Astrocyte of the spinal cord (primary cell): ENCODE measurements around the gene SYNDIG1.

Source experiments
- DNase-seq: peaks from one replicate; pipeline ENCODE4 v3.0.0; 2011; ENCODE audit warnings: low read depth, low spot score
- H3K4me3 ChIP-seq: 2 replicates; pipeline ENCODE4 v1.5.1; 2011; ENCODE audit warnings: low read depth, mild to moderate bottlenecking, low read length, moderate library complexity
- CTCF ChIP-seq: IDR thresholded peaks from 2 replicates; pipeline ENCODE4 v1.5.1; 2012; ENCODE audit warnings: low read depth, mild to moderate bottlenecking, low read length, inconsistent platforms
- in situ Hi-C: cut with HindIII; loops from 2 replicates; pipeline ENCODE4 v1.10.0; 2017; ENCODE audit warnings: low sequenced_read_pairs

Gene SYNDIG1

DNA sequence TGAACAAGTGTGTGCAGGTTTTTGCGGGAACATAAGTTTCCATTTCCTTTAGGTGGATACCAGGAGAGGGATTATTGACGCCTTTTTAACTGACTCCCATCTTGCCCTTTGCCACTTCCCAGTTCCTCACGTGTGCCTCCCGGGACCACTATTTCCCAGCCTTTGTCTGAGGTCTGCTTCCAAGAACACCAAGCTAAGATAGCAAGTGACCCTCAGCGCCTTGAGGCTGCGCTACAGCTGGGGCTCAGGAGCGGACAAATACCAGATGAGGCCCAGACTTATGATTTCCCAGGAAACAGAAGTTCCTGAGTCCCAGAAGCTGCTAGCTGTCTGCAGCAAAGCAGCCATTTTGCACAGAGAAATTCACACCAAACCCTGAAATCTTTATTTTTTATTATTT, 216.7 kb downstream of the SYNDIG1 start:
- DNase-seq = no peak
- in situ Hi-C loops = no loop called here
- H3K4me3 ChIP-seq = no peak overlapping the region
- TF ChIP-seq CTCF = no peak

DNA sequence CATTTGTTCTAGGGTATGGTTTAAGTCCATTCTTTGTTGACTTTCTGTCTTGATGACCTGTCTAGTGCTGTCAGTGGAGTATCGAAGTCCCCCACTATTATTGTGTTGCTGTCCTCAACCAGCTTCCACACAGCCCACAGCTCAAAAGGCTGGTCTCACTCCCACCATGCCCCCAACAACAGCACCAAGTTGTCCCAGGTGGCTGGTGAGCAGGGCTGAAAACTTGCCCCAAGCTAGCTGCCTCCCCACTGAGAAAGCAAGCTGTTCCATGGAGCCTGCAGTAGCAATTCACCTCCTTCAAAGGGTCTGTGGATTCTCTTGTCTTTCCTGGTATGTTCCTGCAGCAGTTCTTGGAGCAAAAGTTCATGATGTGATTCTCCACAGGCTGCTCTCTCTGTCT, 221.0 kb downstream of the SYNDIG1 start:
- in situ Hi-C loops = no loop called here
- TF ChIP-seq CTCF = no peak
- no peak overlapping the region for H3K4me3 ChIP-seq
- DNase-seq = no peak

- in situ Hi-C loops = no loop called here
- TF ChIP-seq CTCF = no peak
- no peak for DNase-seq
These were observed 222.5 kb downstream of the SYNDIG1 start for GRCh38 chr20:24691901-24692351.

GRCh38 chr20:24692446-24693200, 223.2 kb downstream of the SYNDIG1 start:
- no peak for DNase-seq
- H3K4me3 ChIP-seq = no peak overlapping the region
- no peak for TF ChIP-seq CTCF
- in situ Hi-C loops = no loop called here

More at GRCh38 chr20:24691901-24692351, 222.5 kb downstream of the SYNDIG1 start:
- no peak overlapping the region for H3K4me3 ChIP-seq

- TF ChIP-seq CTCF = no peak
- no peak for DNase-seq
- in situ Hi-C loops = no loop called here
- no peak overlapping the region for H3K4me3 ChIP-seq
These were observed 224.2 kb downstream of the SYNDIG1 start for GRCh38 chr20:24693466-24694156.

DNA sequence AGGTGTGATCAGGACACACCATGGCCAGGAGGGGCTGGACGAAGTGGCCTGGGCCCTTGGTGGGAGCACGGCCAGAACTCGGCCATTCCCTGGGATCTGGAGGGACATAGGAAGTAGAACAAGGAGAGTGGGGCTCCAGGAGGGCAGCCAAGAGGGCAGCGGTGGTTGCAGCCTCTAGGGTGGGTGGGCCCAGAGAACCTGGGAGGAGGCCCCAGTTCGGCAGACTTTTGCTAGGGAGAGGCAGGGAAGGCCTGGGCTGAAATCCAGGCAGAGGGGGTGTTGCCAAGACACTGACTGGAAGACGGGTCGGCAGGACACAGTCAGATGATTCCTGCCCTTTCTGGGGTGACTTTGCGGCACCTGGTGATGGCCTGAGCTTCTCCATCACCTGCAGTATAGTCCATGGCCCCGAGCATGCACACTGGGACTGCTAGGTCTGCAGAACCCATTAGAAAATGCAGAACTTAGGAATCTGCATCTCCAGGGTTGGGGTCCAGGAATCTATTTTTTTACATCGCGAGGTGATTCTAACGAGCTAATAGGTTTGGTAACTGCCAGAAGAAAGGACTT, 224.8 kb downstream of the SYNDIG1 start:
- no peak for TF ChIP-seq CTCF
- in situ Hi-C loops = no loop called here
- no peak overlapping the region for H3K4me3 ChIP-seq
- no peak for DNase-seq
